NCI-H1930 (cell line): Measurements from ENCODE around the gene FRRS1L.

Experiments used
- DNase-seq, 2 experiments: peaks; one replicate each; lab custom pipeline; 2025; lab: John Stamatoyannopoulos, UW

Gene FRRS1L

GRCh38 chr9:109101810-109102209, 65.2 kb downstream of the FRRS1L start:
- no peak for DNase-seq

- no peak for DNase-seq
Measured at GRCh38 chr9:109101202-109101595, 65.8 kb downstream of the FRRS1L start.

- DNase-seq, result no peak
Measured at GRCh38 chr9:109100543-109101201, 66.4 kb downstream of the FRRS1L start.

GRCh38 chr9:109098960-109099308, 68.1 kb downstream of the FRRS1L start:
- no peak for DNase-seq

GRCh38 chr9:109098171-109098959, 68.7 kb downstream of the FRRS1L start:
- DNase-seq, result no peak

GRCh38 chr9:109097146-109097545, 69.9 kb downstream of the FRRS1L start:
- no peak for DNase-seq

GRCh38 chr9:109095321-109095720, 71.7 kb downstream of the FRRS1L start:
- DNase-seq, result no peak

- no peak for DNase-seq
Measured at GRCh38 chr9:109094268-109094667, 72.8 kb downstream of the FRRS1L start.

- DNase-seq, result no peak
Measured at GRCh38 chr9:109092587-109092986, 74.5 kb downstream of the FRRS1L start.

- no peak for DNase-seq
Measured at GRCh38 chr9:109092051-109092580, 74.9 kb downstream of the FRRS1L start.

- DNase-seq, result no peak
Measured at GRCh38 chr9:109088221-109088620, 78.8 kb downstream of the FRRS1L start.

- DNase-seq, result no peak
Measured at GRCh38 chr9:109087795-109088194, 79.3 kb downstream of the FRRS1L start.

GRCh38 chr9:109086221-109086620, 80.8 kb downstream of the FRRS1L start:
- no peak for DNase-seq

- DNase-seq, result no peak
Measured at GRCh38 chr9:109085510-109085909, 81.5 kb downstream of the FRRS1L start.

- DNase-seq, result no peak
Measured at GRCh38 chr9:109083813-109084405, 83.1 kb downstream of the FRRS1L start.

GRCh38 chr9:109083141-109083540, 83.9 kb downstream of the FRRS1L start:
- DNase-seq, result no peak

GRCh38 chr9:109082091-109082620, 84.9 kb downstream of the FRRS1L start:
- no peak for DNase-seq
